Endothelial cell of umbilical vein (primary cell): ENCODE results near the gene KIF3A. TPM values are rescaled to one million over a fixed set of nuclear protein-coding genes. Genes with fewer than 3 reads are reported as not detected.

Source experiments
- BruUV-seq: library from RNA; stranded (reverse); fragments of 400-500 nt; replicated peaks from 2 replicates; lab custom pipeline; 2021; lab: Mats Ljungman, UMichigan
- CTCF ChIA-PET: fragments of 300-600, 350-600 bp; sonication (Branson Sonifier 250); formaldehyde crosslinking; loops from one replicate; lab custom pipeline; 2021; ENCODE audit warnings: antibody characterized with exemption, inconsistent platforms; lab: Charles Lee
- POLR2A ChIA-PET: fragments of 300-600, 350-600 bp; sonication (Branson Sonifier 250); formaldehyde crosslinking; loops from one replicate; lab custom pipeline; 2021; ENCODE audit warnings: antibody characterized with exemption, inconsistent platforms; lab: Charles Lee
- DNase-seq: peaks from one replicate; pipeline ENCODE4 v3.0.0-alpha.2; 2011; ENCODE audit warnings: low read depth, low spot score
- FAIRE-seq: peaks from 2 replicates; lab custom pipeline; 2011; peaks lifted over from hg19 to GRCh38; lab: Jason Lieb, UNC
- H2AFZ ChIP-seq: 2 replicates; pipeline ENCODE4 v1.6.0; 2012; ENCODE audit warnings: low read depth, low read length, control low read depth, inconsistent platforms
- H3K27ac ChIP-seq: 2 replicates; pipeline ENCODE4 v1.5.1; 2011; ENCODE audit warnings: low read depth, mild to moderate bottlenecking, control low read depth, low read length, moderate library complexity; ENCODE audit not compliant: insufficient read depth
- H3K27me3 ChIP-seq, 2 experiments: 2 replicates each; pipeline versions ENCODE4 v1.6.0 to v1.6.1; 2011; ENCODE audit warnings: low read length in 2 of 2, mixed read lengths in 1 of 2; ENCODE audit not compliant: control insufficient read depth in 2 of 2, insufficient read depth in 2 of 2
- H3K36me3 ChIP-seq, 2 experiments: 2 replicates in 1 of 2; 3 replicates in 1 of 2; pipeline ENCODE4 v1.5.1; 2011; ENCODE audit warnings: low read length in 2 of 2, mild to moderate bottlenecking in 1 of 2, moderate library complexity in 1 of 2; ENCODE audit not compliant: control insufficient read depth in 2 of 2, insufficient read depth in 2 of 2; ENCODE audit errors: extremely low read depth in 1 of 2
- H3K4me1 ChIP-seq: 3 replicates; pipeline ENCODE4 v1.5.1; 2011; ENCODE audit warnings: mild to moderate bottlenecking, low read length; ENCODE audit not compliant: control insufficient read depth, insufficient read depth; ENCODE audit errors: extremely low read depth
- H3K4me2 ChIP-seq: 2 replicates; pipeline ENCODE4 v1.6.1; 2011; ENCODE audit warnings: low read length, control low read depth, mixed read lengths; ENCODE audit not compliant: insufficient read depth
- H3K4me3 ChIP-seq, 3 experiments: fragments of 200-600 bp in 1 of 3; sonication (generic), shearing (Covaris generic) in 1 of 3; replicated peaks in 1 of 3; 2 replicates each; pipeline ENCODE4 v1.5.1; 2011 to 2016; ENCODE audit warnings: control low read depth in 3 of 3, low read length in 3 of 3, mild to moderate bottlenecking in 2 of 3, inconsistent platforms in 1 of 3, low read depth in 1 of 3, moderate library complexity in 1 of 3; ENCODE audit not compliant: insufficient read depth in 1 of 3
- H3K79me2 ChIP-seq: 2 replicates; pipeline ENCODE4 v1.6.0; 2012; ENCODE audit warnings: low read length, inconsistent platforms; ENCODE audit not compliant: control insufficient read depth, insufficient read depth
- H3K9ac ChIP-seq: replicated peaks from 2 replicates; pipeline ENCODE3; 2011; ENCODE audit warnings: low read length, control low read depth; ENCODE audit not compliant: insufficient read depth; ENCODE audit errors: extremely low read depth
- H3K9me1 ChIP-seq: replicated peaks from 3 replicates; pipeline ENCODE4 v1.6.0; 2011; ENCODE audit warnings: mild to moderate bottlenecking, low read length; ENCODE audit not compliant: control insufficient read depth, insufficient read depth; ENCODE audit errors: extremely low read depth
- H3K9me3 ChIP-seq: replicated peaks from 2 replicates; pipeline ENCODE4 v1.5.1; 2012; ENCODE audit warnings: low read length, inconsistent platforms; ENCODE audit not compliant: control insufficient read depth, insufficient read depth
- H4K20me1 ChIP-seq: replicated peaks from 2 replicates; pipeline ENCODE3; 2011; ENCODE audit warnings: mild to moderate bottlenecking, low read length; ENCODE audit not compliant: control insufficient read depth, insufficient read depth; ENCODE audit errors: extremely low read depth
- CTCF ChIP-seq, 2 donors: IDR thresholded peaks; 1 replicate in 1 of 2; 2 replicates in 1 of 2; pipeline ENCODE4 v1.5.1; 2011; ENCODE audit warnings: low read length in 2 of 2, mild to moderate bottlenecking in 2 of 2, moderate library complexity in 2 of 2, control low read depth in 1 of 2, inconsistent platforms in 1 of 2, low read depth in 1 of 2; ENCODE audit not compliant: insufficient read depth in 1 of 2; ENCODE audit errors: extremely low read depth in 1 of 2
- EZH2 ChIP-seq: IDR thresholded peaks from 2 replicates; pipeline ENCODE4 v1.6.1; 2012; ENCODE audit warnings: borderline replicate concordance, low read depth, mild to moderate bottlenecking, moderate library complexity, low read length, inconsistent platforms; ENCODE audit not compliant: severe bottlenecking
- FOS ChIP-seq: IDR thresholded peaks from 2 replicates; pipeline ENCODE4 v1.6.1; 2011; ENCODE audit warnings: mild to moderate bottlenecking, low read length, moderate library complexity, borderline replicate concordance; ENCODE audit not compliant: insufficient read depth
- GATA2 ChIP-seq: IDR thresholded peaks from 2 replicates; pipeline ENCODE4 v1.7.0; 2011; ENCODE audit warnings: low read depth, mild to moderate bottlenecking, moderate library complexity, mixed read lengths, low read length; ENCODE audit not compliant: insufficient read length, insufficient read depth
- JUN ChIP-seq: IDR thresholded peaks from 2 replicates; pipeline ENCODE4 v1.6.1; 2011; ENCODE audit warnings: borderline replicate concordance, low read depth; ENCODE audit not compliant: insufficient read length, insufficient read depth
- MAX ChIP-seq: IDR thresholded peaks from 2 replicates; pipeline ENCODE4 v1.6.1; 2011; ENCODE audit not compliant: insufficient read depth, insufficient read length
- POLR2A ChIP-seq: IDR thresholded peaks from 2 replicates; pipeline ENCODE4 v1.6.1; 2012; ENCODE audit warnings: low read depth, mild to moderate bottlenecking, control low read depth, low read length
- POLR2AphosphoS5 ChIP-seq: IDR thresholded peaks from 2 replicates; pipeline ENCODE4 v1.6.1; 2012; ENCODE audit warnings: low read depth, mild to moderate bottlenecking, control low read depth, low read length, moderate library complexity; ENCODE audit not compliant: insufficient read depth
- dilution Hi-C: fragments of 300-500 bp; cut with MboI; formaldehyde crosslinking; loops from one replicate; pipeline ENCODE4 v1.15.0; 2019; ENCODE audit warnings: low sequenced_read_pairs; ENCODE audit not compliant: extremely low pct_ligation_motif_present
- intact Hi-C: fragments of 100-400 bp; cut with micrococcal nuclease; formaldehyde crosslinking; loops from one replicate; pipeline ENCODE4 v1.10.0; 2022
- polyA plus RNA-seq, 4 experiments: library from polyadenylated mRNA; depleted of rRNA in 3 of 4; stranded (reverse) in 3 of 4; unstranded in 1 of 4; fragments of >200 nt; gene quantifications; 2 replicates each; pipeline versions ENCODE4 v1.2.1 to v1.2.3, GENCODE V29; 2011 to 2012; ENCODE audit warnings: missing spikeins in 1 of 4
- total RNA-seq: library from RNA; stranded (reverse); gene quantifications from 2 replicates; pipeline ENCODE4 v1.2.3, GENCODE V29; 2021

Gene KIF3A
- total and polyA plus RNA-seq, 2 donors (not counting 3 experiments of a cell fraction or from before 2014, with no cell fraction given), result 3.3 to 11.2 TPM

GRCh38 chr5:132776131-132776937 lies 39.0 kb upstream of the KIF3A start:
- peak overlapping the region; percentile 60 for H3K9ac ChIP-seq
- H3K79me2 ChIP-seq, result peaks cover 41% of the 10 kb centered on the region
- no peaks in the 10 kb centered on the region for H3K9me3 ChIP-seq
- ChIA-PET CTCF (interaction anchor here (0.9 to 3.0 kb wide), 7 partner anchors 21 to 390 kb away, joined by 3 to 19 read pairs (median 4); partner anchors contain the start of gene CCNI2), POLR2A (no interaction called here)
- no TSS peak for BruUV-seq
- FAIRE-seq (peak; percentile 66), DNase-seq (peak; percentile 37)
- no peak for TF ChIP-seq POLR2AphosphoS5
- TF ChIP-seq POLR2A, result peak; percentile 24
- no peak for TF ChIP-seq EZH2
- TF ChIP-seq FOS, result no peak
- TF ChIP-seq GATA2, result no peak
- TF ChIP-seq CTCF (IDR thresholded peaks at IDR 0.05; ENCODE audit: extremely low read depth in 1 of 2, insufficient read depth in 1 of 2, low read depth in 1 of 2, low read length in 2 of 2), result peak in 1 of 2 donors; percentile 9
- TF ChIP-seq JUN, result no peak
- no peak for TF ChIP-seq MAX
- peaks cover 21% of the 10 kb centered on the region for H3K4me1 ChIP-seq
- no peaks in the 10 kb centered on the region for H3K27me3 ChIP-seq
- dilution Hi-C loops, result no loop called here
- intact Hi-C loops, result loop anchor here (2.0 kb wide), 1 partner anchor 44 kb away; no protein-coding TSS in a partner anchor
- H3K9me1 ChIP-seq, result no peaks in the 10 kb centered on the region
- H3K4me2 ChIP-seq, result peak overlapping the region; percentile 72
- peak overlapping the region; percentile 3 for H2AFZ ChIP-seq
- no peaks in the 10 kb centered on the region for H3K36me3 ChIP-seq
- H3K4me3 ChIP-seq, result peak overlapping the region; percentile 39 to 75 (median 62)
- H3K27ac ChIP-seq, result no peak overlapping the region
- no peaks in the 10 kb centered on the region for H4K20me1 ChIP-seq
